A673 (cell line): Measurements from ENCODE around the gene EEPD1.

Source experiments
- EZH2 ChIP-seq: fragments of 200-600 bp; sonication (generic); IDR thresholded peaks from 2 replicates; pipeline ENCODE4 v1.6.1; 2017; ENCODE audit warnings: borderline replicate concordance, low read depth, mild to moderate bottlenecking, mixed read lengths, antibody characterized with exemption, low read length; ENCODE audit not compliant: poor library complexity, severe bottlenecking
- TF ChIP-seq, protein P1 (sequence below): fragments of 300-800, 200-600 bp; sonication (generic); conservative IDR thresholded peaks from 2 replicates; pipeline ENCODE4 v1.5.1; 2017; ENCODE audit warnings: low read depth, mild to moderate bottlenecking, antibody characterized with exemption, low read length, moderate library complexity, mixed read lengths

DNA sequence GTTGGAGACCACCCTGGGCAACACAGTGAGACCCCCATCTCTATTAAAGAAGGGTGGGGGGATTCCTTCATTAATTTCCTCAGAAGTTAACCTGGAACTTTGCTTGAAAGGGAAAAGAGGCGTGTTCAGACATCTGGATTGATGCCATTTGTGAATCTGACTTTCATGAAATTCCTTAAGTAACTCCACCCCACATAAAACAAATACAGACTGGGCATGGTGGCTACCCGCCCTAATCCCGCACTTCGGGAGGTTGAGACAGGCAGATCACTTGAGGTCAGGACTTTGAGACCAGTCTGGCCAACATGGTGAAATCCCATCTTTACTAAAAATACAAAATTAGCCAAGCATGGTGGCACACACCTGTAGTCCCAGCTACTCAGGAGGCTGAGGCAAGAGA, 75.0 kb downstream of the EEPD1 start:
- TF ChIP-seq, protein P1, sequence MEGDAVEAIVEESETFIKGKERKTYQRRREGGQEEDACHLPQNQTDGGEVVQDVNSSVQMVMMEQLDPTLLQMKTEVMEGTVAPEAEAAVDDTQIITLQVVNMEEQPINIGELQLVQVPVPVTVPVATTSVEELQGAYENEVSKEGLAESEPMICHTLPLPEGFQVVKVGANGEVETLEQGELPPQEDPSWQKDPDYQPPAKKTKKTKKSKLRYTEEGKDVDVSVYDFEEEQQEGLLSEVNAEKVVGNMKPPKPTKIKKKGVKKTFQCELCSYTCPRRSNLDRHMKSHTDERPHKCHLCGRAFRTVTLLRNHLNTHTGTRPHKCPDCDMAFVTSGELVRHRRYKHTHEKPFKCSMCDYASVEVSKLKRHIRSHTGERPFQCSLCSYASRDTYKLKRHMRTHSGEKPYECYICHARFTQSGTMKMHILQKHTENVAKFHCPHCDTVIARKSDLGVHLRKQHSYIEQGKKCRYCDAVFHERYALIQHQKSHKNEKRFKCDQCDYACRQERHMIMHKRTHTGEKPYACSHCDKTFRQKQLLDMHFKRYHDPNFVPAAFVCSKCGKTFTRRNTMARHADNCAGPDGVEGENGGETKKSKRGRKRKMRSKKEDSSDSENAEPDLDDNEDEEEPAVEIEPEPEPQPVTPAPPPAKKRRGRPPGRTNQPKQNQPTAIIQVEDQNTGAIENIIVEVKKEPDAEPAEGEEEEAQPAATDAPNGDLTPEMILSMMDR = no peak
- no peak for TF ChIP-seq EZH2
